HepG2 (cell line): ENCODE results near the gene BCL2L2. TPM values are rescaled to one million over a fixed set of nuclear protein-coding genes. Genes with fewer than 3 reads are reported as not detected.

Source experiments
- HMGXB4 ChIP-seq, 2 experiments: sonication (generic) in 1 of 2; formaldehyde crosslinking in 1 of 2; IDR thresholded peaks; 2 replicates each; pipeline versions ENCODE4 v1.4.0 to v1.6.1; 2018 to 2020; ENCODE audit warnings: missing genetic modification reagents in 2 of 2, borderline replicate concordance in 1 of 2, low read depth in 1 of 2, mild to moderate bottlenecking in 1 of 2, missing biosample characterization in 1 of 2
- RFX5 ChIP-seq: IDR thresholded peaks from 2 replicates; pipeline ENCODE4 v1.6.1; 2011; ENCODE audit warnings: low read depth, low read length, improper control_type of control experiment
- SOX5 ChIP-seq: IDR thresholded peaks from 2 replicates; pipeline ENCODE4 v1.6.1; 2016; ENCODE audit warnings: borderline replicate concordance
- ZNF570 ChIP-seq: sonication (generic); formaldehyde crosslinking; IDR thresholded peaks from 2 replicates; pipeline ENCODE4 v1.4.0; 2020; ENCODE audit warnings: mild to moderate bottlenecking, missing genetic modification reagents, borderline replicate concordance
- ZNF597 ChIP-seq: sonication (generic); formaldehyde crosslinking; IDR thresholded peaks from 2 replicates; pipeline ENCODE4 v1.5.0; 2020; ENCODE audit warnings: missing genetic modification reagents
- ZNF775 ChIP-seq: sonication (generic); formaldehyde crosslinking; IDR thresholded peaks from 2 replicates; pipeline ENCODE4 v1.4.0; 2020; ENCODE audit warnings: missing genetic modification reagents, mild to moderate bottlenecking, moderate library complexity, borderline replicate concordance
- ZSCAN12 ChIP-seq: sonication (generic); formaldehyde crosslinking; IDR thresholded peaks from 2 replicates; pipeline ENCODE4 v1.9.0; 2021; ENCODE audit warnings: mild to moderate bottlenecking, missing genetic modification reagents
- polyA plus RNA-seq, 8 experiments: library from polyadenylated mRNA; depleted of rRNA in 3 of 8; stranded (reverse) in 7 of 8; unstranded in 1 of 8; fragments of >200 nt; fragmentation: Illumina TruSeq in 4 of 8; extraction: Trizol in 4 of 8; gene quantifications; 2 replicates each; pipeline versions ENCODE4 v1.2.1 to v1.2.3, GENCODE V29; 2011 to 2016; ENCODE audit warnings: low read depth in 4 of 8, missing spikeins in 1 of 8, mixed read lengths in 1 of 8; ENCODE audit not compliant: insufficient read depth in 1 of 8
- total RNA-seq, 5 experiments: library from RNA; depleted of rRNA; stranded (reverse); fragments of >200 nt; fragmentation: Illumina TruSeq; extraction: Trizol; gene quantifications; 2 replicates each; pipeline ENCODE4 v1.2.3, GENCODE V29; 2016; ENCODE audit warnings: low read depth in 1 of 5
- TF ChIP-seq, protein P1 (sequence below): fragments of 450-650 bp; IDR thresholded peaks from 2 replicates; pipeline ENCODE4 v1.6.1; 2017; ENCODE audit warnings: mild to moderate bottlenecking
- TF ChIP-seq, protein P2 (sequence below): fragments of 450-650 bp; IDR thresholded peaks from 2 replicates; pipeline ENCODE4 v1.6.1; 2016
- TF ChIP-seq, protein P3 (sequence below): sonication (generic); formaldehyde crosslinking; IDR thresholded peaks from 2 replicates; pipeline ENCODE4 v1.4.0; 2020; ENCODE audit warnings: mild to moderate bottlenecking, missing genetic modification reagents

BCL2L2 gene
- total and polyA plus RNA-seq, 2 of the 13 experiments (the other 11 are each of a cell fraction or from before 2014, with no cell fraction given) = 28.1 to 49.8 TPM

- no peak for TF ChIP-seq ZNF597 (CRISPR knock-in tag)
- TF ChIP-seq, protein P1, sequence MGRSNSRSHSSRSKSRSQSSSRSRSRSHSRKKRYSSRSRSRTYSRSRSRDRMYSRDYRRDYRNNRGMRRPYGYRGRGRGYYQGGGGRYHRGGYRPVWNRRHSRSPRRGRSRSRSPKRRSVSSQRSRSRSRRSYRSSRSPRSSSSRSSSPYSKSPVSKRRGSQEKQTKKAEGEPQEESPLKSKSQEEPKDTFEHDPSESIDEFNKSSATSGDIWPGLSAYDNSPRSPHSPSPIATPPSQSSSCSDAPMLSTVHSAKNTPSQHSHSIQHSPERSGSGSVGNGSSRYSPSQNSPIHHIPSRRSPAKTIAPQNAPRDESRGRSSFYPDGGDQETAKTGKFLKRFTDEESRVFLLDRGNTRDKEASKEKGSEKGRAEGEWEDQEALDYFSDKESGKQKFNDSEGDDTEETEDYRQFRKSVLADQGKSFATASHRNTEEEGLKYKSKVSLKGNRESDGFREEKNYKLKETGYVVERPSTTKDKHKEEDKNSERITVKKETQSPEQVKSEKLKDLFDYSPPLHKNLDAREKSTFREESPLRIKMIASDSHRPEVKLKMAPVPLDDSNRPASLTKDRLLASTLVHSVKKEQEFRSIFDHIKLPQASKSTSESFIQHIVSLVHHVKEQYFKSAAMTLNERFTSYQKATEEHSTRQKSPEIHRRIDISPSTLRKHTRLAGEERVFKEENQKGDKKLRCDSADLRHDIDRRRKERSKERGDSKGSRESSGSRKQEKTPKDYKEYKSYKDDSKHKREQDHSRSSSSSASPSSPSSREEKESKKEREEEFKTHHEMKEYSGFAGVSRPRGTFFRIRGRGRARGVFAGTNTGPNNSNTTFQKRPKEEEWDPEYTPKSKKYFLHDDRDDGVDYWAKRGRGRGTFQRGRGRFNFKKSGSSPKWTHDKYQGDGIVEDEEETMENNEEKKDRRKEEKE = no peak
- TF ChIP-seq, protein P2, sequence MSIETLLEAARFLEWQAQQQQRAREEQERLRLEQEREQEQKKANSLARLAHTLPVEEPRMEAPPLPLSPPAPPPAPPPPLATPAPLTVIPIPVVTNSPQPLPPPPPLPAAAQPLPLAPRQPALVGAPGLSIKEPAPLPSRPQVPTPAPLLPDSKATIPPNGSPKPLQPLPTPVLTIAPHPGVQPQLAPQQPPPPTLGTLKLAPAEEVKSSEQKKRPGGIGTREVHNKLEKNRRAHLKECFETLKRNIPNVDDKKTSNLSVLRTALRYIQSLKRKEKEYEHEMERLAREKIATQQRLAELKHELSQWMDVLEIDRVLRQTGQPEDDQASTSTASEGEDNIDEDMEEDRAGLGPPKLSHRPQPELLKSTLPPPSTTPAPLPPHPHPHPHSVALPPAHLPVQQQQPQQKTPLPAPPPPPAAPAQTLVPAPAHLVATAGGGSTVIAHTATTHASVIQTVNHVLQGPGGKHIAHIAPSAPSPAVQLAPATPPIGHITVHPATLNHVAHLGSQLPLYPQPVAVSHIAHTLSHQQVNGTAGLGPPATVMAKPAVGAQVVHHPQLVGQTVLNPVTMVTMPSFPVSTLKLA = peak; percentile 62
- TF ChIP-seq ZNF775 (CRISPR knock-in tag) = peak; percentile 77
- TF ChIP-seq, protein P3, sequence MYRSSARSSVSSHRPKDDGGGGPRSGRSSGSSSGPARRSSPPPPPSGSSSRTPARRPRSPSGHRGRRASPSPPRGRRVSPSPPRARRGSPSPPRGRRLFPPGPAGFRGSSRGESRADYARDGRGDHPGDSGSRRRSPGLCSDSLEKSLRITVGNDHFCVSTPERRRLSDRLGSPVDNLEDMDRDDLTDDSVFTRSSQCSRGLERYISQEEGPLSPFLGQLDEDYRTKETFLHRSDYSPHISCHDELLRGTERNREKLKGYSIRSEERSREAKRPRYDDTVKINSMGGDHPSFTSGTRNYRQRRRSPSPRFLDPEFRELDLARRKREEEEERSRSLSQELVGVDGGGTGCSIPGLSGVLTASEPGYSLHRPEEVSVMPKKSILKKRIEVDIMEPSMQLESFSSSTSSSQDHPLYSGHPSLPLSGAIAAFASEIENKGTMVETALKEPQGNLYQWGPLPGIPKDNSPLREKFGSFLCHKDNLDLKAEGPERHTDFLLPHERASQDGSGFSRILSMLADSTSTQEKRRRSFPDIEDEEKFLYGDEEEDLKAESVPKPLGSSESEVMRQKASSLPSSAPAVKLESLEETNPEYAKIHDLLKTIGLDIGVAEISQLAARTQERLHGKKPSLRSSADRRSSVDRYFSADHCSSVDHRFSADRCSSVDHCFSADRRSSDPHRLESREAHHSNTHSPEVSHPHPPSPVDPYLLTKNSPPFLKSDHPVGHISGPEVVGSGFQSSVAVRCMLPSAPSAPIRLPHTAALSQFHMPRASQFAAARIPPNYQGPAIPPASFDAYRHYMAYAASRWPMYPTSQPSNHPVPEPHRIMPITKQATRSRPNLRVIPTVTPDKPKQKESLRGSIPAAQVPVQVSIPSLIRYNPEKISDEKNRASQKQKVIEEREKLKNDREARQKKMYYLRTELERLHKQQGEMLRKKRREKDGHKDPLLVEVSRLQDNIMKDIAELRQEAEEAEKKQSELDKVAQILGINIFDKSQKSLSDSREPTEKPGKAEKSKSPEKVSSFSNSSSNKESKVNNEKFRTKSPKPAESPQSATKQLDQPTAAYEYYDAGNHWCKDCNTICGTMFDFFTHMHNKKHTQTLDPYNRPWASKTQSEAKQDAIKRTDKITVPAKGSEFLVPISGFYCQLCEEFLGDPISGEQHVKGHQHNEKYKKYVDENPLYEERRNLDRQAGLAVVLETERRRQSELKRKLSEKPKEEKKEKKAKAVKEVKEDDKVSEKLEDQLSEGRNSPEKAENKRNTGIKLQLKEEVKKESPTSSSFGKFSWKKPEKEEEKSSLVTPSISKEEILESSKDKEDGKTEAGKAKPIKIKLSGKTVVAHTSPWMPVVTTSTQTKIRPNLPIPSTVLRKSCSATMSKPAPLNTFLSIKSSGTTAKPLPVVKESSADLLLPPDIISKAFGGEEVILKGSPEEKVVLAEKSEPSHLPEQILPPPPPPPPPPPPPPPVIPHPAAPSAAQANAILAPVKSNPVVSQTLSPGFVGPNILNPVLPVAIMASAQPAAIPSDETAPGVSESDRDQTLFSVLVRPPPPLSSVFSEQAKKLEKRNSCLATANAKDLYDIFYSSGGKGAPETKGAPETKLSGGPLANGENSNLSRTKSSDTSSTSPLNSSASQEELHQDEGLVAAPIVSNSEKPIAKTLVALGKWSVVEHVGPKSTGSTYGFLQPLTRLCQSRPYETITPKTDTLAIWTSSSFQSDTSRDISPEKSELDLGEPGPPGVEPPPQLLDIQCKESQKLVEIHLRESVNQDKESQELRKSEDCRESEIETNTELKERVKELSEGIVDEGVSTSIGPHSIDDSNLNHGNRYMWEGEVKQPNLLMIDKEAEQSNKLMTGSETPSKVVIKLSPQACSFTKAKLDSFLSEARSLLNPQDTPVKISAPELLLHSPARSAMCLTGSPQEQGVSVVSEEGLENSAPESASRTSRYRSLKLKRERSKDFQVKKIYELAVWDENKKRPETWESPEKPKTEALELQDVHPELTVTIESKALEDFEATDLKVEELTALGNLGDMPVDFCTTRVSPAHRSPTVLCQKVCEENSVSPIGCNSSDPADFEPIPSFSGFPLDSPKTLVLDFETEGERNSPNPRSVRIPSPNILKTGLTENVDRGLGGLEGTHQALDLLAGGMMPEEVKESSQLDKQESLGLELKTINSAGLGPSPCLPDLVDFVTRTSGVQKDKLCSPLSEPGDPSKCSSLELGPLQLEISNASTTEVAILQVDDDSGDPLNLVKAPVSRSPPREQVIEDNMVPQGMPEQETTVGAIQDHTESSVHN (CRISPR knock-in tag) = peak; percentile 32
- TF ChIP-seq ZNF570 (CRISPR knock-in tag) = no peak
- TF ChIP-seq RFX5 = peak; percentile 55
- peak; percentile 67; the same call in 1 of the 2 replicates for TF ChIP-seq SOX5
- peak; percentile 94 to 99; a peak in 3 of 4 replicates for TF ChIP-seq HMGXB4 (CRISPR knock-in tag; IDR thresholded peaks at IDR 0.05; ENCODE audit: borderline replicate concordance in 1 of 2, low read depth in 1 of 2)
- 0 out of 2 replicates have a peak, but pooled peaks have one; percentile 12 for TF ChIP-seq ZSCAN12 (CRISPR knock-in tag)
Measured at GRCh38 chr14:23306412-23307145, at the start of gene BCL2L2 (continued).
